ENCODE results near the gene JOSD1.

GRCh38 chr22:38694049-38694448 lies 6.7 kb downstream of the JOSD1 start:
- peak; percentile 51 to 93 for TF ChIP-seq POLR2A (IDR thresholded peaks at IDR 0.05)
- TF ChIP-seq, protein P1, sequence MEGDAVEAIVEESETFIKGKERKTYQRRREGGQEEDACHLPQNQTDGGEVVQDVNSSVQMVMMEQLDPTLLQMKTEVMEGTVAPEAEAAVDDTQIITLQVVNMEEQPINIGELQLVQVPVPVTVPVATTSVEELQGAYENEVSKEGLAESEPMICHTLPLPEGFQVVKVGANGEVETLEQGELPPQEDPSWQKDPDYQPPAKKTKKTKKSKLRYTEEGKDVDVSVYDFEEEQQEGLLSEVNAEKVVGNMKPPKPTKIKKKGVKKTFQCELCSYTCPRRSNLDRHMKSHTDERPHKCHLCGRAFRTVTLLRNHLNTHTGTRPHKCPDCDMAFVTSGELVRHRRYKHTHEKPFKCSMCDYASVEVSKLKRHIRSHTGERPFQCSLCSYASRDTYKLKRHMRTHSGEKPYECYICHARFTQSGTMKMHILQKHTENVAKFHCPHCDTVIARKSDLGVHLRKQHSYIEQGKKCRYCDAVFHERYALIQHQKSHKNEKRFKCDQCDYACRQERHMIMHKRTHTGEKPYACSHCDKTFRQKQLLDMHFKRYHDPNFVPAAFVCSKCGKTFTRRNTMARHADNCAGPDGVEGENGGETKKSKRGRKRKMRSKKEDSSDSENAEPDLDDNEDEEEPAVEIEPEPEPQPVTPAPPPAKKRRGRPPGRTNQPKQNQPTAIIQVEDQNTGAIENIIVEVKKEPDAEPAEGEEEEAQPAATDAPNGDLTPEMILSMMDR (IDR thresholded peaks at IDR 0.05): no peak
